Left lung (tissue), 10 donors: Measurements from ENCODE around the gene MBP. TPM values are rescaled to one million over a fixed set of nuclear protein-coding genes. Genes with fewer than 3 reads are reported as not detected.

Source experiments
- ATAC-seq: fragments of 200-7000 bp; cut with Tn5 transposase; one replicate; pipeline ENCODE4 v1.9.1; 2020; ENCODE audit warnings: moderate library complexity
- DNase-seq, 4 donors: peaks; one replicate each; pipeline ENCODE4 v3.0.0-alpha.2; 2013 to 2020
- H3K27ac ChIP-seq, 2 donors: fragments of 200-600 bp; sonication (generic) in 1 of 2; one replicate each; pipeline versions ENCODE4 v1.5.0 to v1.8.0; 2020 to 2021
- H3K27me3 ChIP-seq, 2 donors: fragments of 200-600 bp; sonication (generic) in 1 of 2; one replicate each; pipeline versions ENCODE4 v1.5.0 to v1.8.0; 2020 to 2021
- H3K36me3 ChIP-seq, 2 donors: fragments of 200-600 bp; sonication (generic) in 1 of 2; one replicate each; pipeline versions ENCODE4 v1.5.0 to v1.8.0; 2020 to 2021
- H3K4me1 ChIP-seq, 2 donors: fragments of 200-600 bp; one replicate each; pipeline ENCODE4 v1.8.0; 2021
- H3K4me3 ChIP-seq, 2 donors: fragments of 200-600 bp; sonication (generic) in 1 of 2; one replicate each; pipeline versions ENCODE4 v1.5.0 to v1.8.0; 2020 to 2021; ENCODE audit warnings: mild to moderate bottlenecking in 1 of 2
- H3K9me3 ChIP-seq, 2 donors: fragments of 200-600 bp; sonication (generic) in 1 of 2; one replicate each; pipeline versions ENCODE4 v1.5.0 to v1.8.0; 2020 to 2021
- intact Hi-C, 2 donors: fragments of 100-400 bp; cut with DNase I; formaldehyde crosslinking; loops; one replicate each; pipeline versions ENCODE4 v1.11.2 to v1.14.2; 2022
- polyA plus RNA-seq, 6 donors: library from polyadenylated mRNA; unstranded; fragments of 120-200 nt; gene quantifications; one replicate each; pipeline ENCODE4 v1.2.1, GENCODE V29; 2013; ENCODE audit not compliant: insufficient read length in 6 of 6
- total RNA-seq, 2 donors: library from RNA; stranded (reverse); fragmentation: NEBNext Ultra II Directional; extraction: Animal tissue kit (Norgen Biotek cat#: 25700); gene quantifications; one replicate each; pipeline ENCODE4 v1.2.1, GENCODE V29; 2021
- TF ChIP-seq, protein P1 (sequence below), 2 donors: fragments of 200-600 bp; sonication (generic) in 1 of 2; IDR thresholded peaks; one replicate each; pipeline versions ENCODE4 v1.5.0 to v1.8.0; 2021; ENCODE audit warnings: antibody characterized with exemption in 2 of 2
- donor health status: DM: no; HTN: yes; CAD: no.
- donor health status: DM: no; HTN: no; CAD: no.

MBP gene
- total and polyA plus RNA-seq, 8 donors = 8.8 to 56.7 (median 10.8) TPM

DNA sequence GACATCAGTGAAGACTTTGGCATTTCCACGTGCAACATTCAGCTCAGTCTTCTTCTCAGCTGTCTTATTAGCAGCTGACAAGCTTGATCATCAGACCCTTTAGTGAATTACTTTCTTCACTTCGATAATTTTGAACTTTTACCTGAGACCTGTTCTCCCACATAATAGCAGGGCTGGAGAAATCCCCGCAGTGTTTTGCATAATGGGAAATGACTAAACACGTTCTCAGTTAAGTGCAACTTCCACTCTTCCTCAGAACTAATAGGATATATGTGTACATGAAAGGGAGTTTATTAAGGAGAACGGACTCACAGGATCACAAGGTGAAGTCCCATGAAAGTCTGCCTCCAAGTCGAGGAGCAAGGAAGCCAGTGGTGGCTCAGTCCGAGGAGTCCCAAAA lies 28.8 kb upstream of the MBP start:
- TF ChIP-seq, protein P1, sequence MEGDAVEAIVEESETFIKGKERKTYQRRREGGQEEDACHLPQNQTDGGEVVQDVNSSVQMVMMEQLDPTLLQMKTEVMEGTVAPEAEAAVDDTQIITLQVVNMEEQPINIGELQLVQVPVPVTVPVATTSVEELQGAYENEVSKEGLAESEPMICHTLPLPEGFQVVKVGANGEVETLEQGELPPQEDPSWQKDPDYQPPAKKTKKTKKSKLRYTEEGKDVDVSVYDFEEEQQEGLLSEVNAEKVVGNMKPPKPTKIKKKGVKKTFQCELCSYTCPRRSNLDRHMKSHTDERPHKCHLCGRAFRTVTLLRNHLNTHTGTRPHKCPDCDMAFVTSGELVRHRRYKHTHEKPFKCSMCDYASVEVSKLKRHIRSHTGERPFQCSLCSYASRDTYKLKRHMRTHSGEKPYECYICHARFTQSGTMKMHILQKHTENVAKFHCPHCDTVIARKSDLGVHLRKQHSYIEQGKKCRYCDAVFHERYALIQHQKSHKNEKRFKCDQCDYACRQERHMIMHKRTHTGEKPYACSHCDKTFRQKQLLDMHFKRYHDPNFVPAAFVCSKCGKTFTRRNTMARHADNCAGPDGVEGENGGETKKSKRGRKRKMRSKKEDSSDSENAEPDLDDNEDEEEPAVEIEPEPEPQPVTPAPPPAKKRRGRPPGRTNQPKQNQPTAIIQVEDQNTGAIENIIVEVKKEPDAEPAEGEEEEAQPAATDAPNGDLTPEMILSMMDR (IDR thresholded peaks at IDR 0.05) = no peak
- intact Hi-C loops = no loop called here
- Histone ChIP-seq H3K9me3 (no peaks in the 10 kb centered on the region), H3K27ac (peak overlapping the region in 1 of 2 donors; percentile 48), H3K4me1 (peaks cover 0 to 21% of the 10 kb centered on the region in 2 donors), H3K4me3 (no peak overlapping the region), H3K27me3 (peaks cover 0 to 21% of the 10 kb centered on the region in 2 donors), H3K36me3 (no peaks in the 10 kb centered on the region)
- DNase-seq = no peak
- no peak for ATAC-seq

DNA sequence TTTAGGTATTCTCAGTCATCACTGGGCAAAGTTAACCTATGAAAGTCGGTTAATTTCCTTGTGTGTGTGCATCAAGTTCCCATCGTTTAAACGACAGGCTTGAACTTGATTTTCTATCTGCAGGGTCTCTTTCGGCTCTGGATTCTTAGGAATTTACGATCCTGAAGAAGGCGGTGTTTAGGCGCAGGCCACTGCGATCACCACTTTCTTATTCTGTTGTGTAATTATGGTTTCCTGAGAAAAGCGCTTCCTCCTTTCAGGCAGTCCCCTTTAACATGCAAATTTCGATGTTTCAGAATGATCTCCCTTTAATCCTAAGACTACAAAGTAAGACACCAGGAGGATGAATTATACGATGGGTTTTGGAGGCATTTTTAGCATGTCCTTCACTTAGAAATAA lies 27.9 kb upstream of the MBP start:
- intact Hi-C loops = no loop called here
- peak overlapping the region in 1 of 2 donors; percentile 48 for H3K27ac ChIP-seq

DNA sequence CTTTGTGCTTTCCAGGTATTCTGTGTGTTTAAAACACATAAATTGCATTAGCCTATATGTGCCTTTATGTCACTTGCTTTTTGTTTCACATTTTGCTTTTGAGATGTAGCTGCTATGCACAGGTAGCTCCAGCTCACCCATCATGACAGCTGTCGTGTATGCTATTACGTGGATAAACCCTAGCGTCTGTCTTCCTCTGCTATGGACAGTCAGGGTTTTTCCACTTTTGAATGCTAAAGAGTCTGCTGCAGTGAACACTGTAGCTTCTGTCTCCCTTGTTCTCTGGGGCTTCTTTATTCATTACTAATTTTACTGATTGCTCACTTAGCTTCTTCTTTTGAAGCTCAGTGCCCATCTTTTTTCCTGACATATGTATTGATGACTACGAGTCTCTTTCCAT lies 24.7 kb upstream of the MBP start:
- no peaks in the 10 kb centered on the region for H3K9me3 ChIP-seq
- intact Hi-C loops = no loop called here
- H3K36me3 ChIP-seq = no peaks in the 10 kb centered on the region
- no peak overlapping the region for H3K27ac ChIP-seq
- H3K4me3 ChIP-seq = no peak overlapping the region
- ATAC-seq (no peak), DNase-seq (no peak)
- TF ChIP-seq, protein P1 (IDR thresholded peaks at IDR 0.05) = no peak
- H3K4me1 ChIP-seq = peaks cover 0 to 21% of the 10 kb centered on the region in 2 donors
- H3K27me3 ChIP-seq = no peaks in the 10 kb centered on the region

More for the DNA sequence above, 27.9 kb upstream of the MBP start:
- ATAC-seq = no peak
- TF ChIP-seq, protein P1 (IDR thresholded peaks at IDR 0.05) = no peak
- H3K4me1 ChIP-seq = peaks cover 0 to 21% of the 10 kb centered on the region in 2 donors
- H3K9me3 ChIP-seq = no peaks in the 10 kb centered on the region
- H3K27me3 ChIP-seq = peaks cover 0 to 18% of the 10 kb centered on the region in 2 donors
- H3K36me3 ChIP-seq = no peaks in the 10 kb centered on the region
- DNase-seq = no peak
- H3K4me3 ChIP-seq = no peak overlapping the region

DNA sequence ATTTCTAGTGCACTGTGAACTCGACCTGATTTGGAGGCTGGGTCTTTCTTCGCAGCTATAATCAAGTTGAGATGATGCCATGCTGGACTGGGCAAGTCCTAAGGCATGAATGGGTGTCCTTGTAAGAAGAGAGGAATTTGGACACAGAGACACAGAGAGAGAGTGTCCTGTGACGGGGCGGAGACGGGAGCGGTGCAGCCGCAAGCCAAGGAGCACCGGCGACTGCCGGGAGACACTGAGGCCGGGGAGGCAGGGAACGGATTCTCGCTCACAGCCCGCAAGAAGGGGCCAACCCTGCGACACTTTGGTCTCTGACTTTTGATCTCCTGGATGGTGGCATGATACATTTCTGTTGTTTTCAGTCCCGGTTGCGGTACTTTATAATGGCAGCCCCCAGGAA lies 22.4 kb upstream of the MBP start:
- intact Hi-C loops = no loop called here
- ATAC-seq = no peak
- H3K4me1 ChIP-seq = peaks cover 0 to 2% of the 10 kb centered on the region in 2 donors
- H3K4me3 ChIP-seq = no peak overlapping the region
- no peaks in the 10 kb centered on the region for H3K36me3 ChIP-seq
- H3K27ac ChIP-seq = no peak overlapping the region
- no peak for DNase-seq
- no peaks in the 10 kb centered on the region for H3K27me3 ChIP-seq
- H3K9me3 ChIP-seq = no peaks in the 10 kb centered on the region
- TF ChIP-seq, protein P1 (IDR thresholded peaks at IDR 0.05) = no peak

DNA sequence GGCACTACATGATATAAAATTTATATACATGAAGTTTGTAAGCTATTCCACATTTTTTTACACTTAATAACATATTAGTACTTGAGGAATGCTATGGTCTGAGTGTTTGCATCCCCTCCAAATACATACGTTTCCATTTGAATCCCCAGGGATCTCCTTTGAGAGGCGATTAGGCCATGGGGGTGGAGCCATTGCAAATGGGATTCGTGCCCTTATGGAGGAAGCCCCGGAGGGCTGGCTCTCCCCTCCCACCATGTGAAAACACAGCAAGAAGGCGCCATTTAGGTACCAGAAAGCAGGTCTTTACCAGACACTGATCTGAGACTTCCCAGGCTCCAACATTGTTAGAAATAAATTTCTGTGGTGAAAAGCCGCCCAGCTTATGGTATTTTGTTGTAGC lies 20.8 kb upstream of the MBP start:
- H3K27ac ChIP-seq = no peak overlapping the region
- intact Hi-C loops = no loop called here
- no peak for DNase-seq
- H3K27me3 ChIP-seq = no peaks in the 10 kb centered on the region
- no peak for ATAC-seq
- TF ChIP-seq, protein P1 (IDR thresholded peaks at IDR 0.05) = no peak
- no peak overlapping the region for H3K4me3 ChIP-seq
- H3K36me3 ChIP-seq = no peaks in the 10 kb centered on the region
- no peaks in the 10 kb centered on the region for H3K4me1 ChIP-seq
- no peaks in the 10 kb centered on the region for H3K9me3 ChIP-seq
